Panc1 (cell line): Measurements from ENCODE around the gene RPS6KA3.

Experiments
- CTCF ChIP-seq: fragments of 450-650 bp; IDR thresholded peaks from 2 replicates; pipeline ENCODE4 v1.5.1; 2017; ENCODE audit warnings: mild to moderate bottlenecking
- POLR2AphosphoS5 ChIP-seq: IDR thresholded peaks from 2 replicates; pipeline ENCODE4 v1.6.1; 2012; ENCODE audit warnings: mild to moderate bottlenecking, low read depth, low read length, moderate library complexity
- REST ChIP-seq, 2 experiments: IDR thresholded peaks; 2 replicates each; pipeline ENCODE4 v1.6.1; 2011 to 2012; ENCODE audit warnings: low read depth in 2 of 2, control low read depth in 1 of 2, low read length in 1 of 2, mild to moderate bottlenecking in 1 of 2, moderate library complexity in 1 of 2; ENCODE audit not compliant: insufficient read depth in 1 of 2
- SIN3A ChIP-seq: IDR thresholded peaks from 2 replicates; pipeline ENCODE4 v1.6.1; 2012; ENCODE audit warnings: low read depth, mild to moderate bottlenecking, low read length, moderate library complexity, borderline replicate concordance; ENCODE audit not compliant: insufficient read depth
- TCF7L2 ChIP-seq: IDR thresholded peaks from 2 replicates; pipeline ENCODE4 v1.6.1; 2011; ENCODE audit warnings: mild to moderate bottlenecking, low read depth, low read length, inconsistent platforms

GRCh38 chrX:20129547-20129946 lies 137.2 kb downstream of the RPS6KA3 start:
- no peak for TF ChIP-seq REST (IDR thresholded peaks at IDR 0.05; ENCODE audit: insufficient read depth in 1 of 2, low read depth in 2 of 2, low read length in 1 of 2)
- no peak for TF ChIP-seq CTCF
- TF ChIP-seq POLR2AphosphoS5, result no peak
- TF ChIP-seq TCF7L2, result no peak
- TF ChIP-seq SIN3A, result no peak
